HEK293 (cell line): ENCODE data around the gene ZNF33A.
A peak's percentile ranks its signal among the peaks of the same experiment; 100 is the strongest.

Source experiments
- HOXC10 ChIP-seq: sonication (generic); formaldehyde crosslinking; IDR thresholded peaks from 2 replicates; pipeline ENCODE4 v1.8.1; 2023; ENCODE audit warnings: mild to moderate bottlenecking, missing genetic modification reagents
- PRDM2 ChIP-seq: fragments of 450-650 bp; formaldehyde crosslinking; IDR thresholded peaks from 2 replicates; pipeline ENCODE4 v1.5.1; 2016; ENCODE audit warnings: missing biosample characterization, missing genetic modification characterization, borderline replicate concordance
- SCRT2 ChIP-seq: fragments of 450-650 bp; formaldehyde crosslinking; IDR thresholded peaks from 2 replicates; pipeline ENCODE4 v1.5.1; 2016; ENCODE audit warnings: missing biosample characterization, missing genetic modification characterization
- SP3 ChIP-seq: fragments of 450-650 bp; formaldehyde crosslinking; IDR thresholded peaks from 2 replicates; pipeline ENCODE4 v1.5.1; 2016; ENCODE audit warnings: missing biosample characterization, missing genetic modification characterization
- TSHZ1 ChIP-seq: fragments of 450-650 bp; formaldehyde crosslinking; IDR thresholded peaks from 2 replicates; pipeline ENCODE4 v1.5.1; 2016; ENCODE audit warnings: missing biosample characterization, missing genetic modification characterization, borderline replicate concordance
- ZFHX2 ChIP-seq: fragments of 450-650 bp; formaldehyde crosslinking; conservative IDR thresholded peaks from 2 replicates; pipeline ENCODE4 v1.5.1; 2016; ENCODE audit warnings: missing biosample characterization, missing genetic modification characterization
- ZFP37 ChIP-seq: fragments of 450-650 bp; formaldehyde crosslinking; IDR thresholded peaks from 2 replicates; pipeline ENCODE4 v1.5.1; 2016; ENCODE audit warnings: missing biosample characterization, missing genetic modification characterization
- ZIC2 ChIP-seq: fragments of 450-650 bp; formaldehyde crosslinking; IDR thresholded peaks from 2 replicates; pipeline ENCODE4 v1.5.1; 2016; ENCODE audit warnings: missing biosample characterization, missing genetic modification characterization
- ZNF121 ChIP-seq: fragments of 450-650 bp; formaldehyde crosslinking; IDR thresholded peaks from 2 replicates; pipeline ENCODE4 v1.5.1; 2016; ENCODE audit warnings: missing biosample characterization, missing genetic modification characterization
- ZNF140 ChIP-seq: fragments of 450-650 bp; formaldehyde crosslinking; IDR thresholded peaks from 2 replicates; pipeline ENCODE4 v1.5.1; 2016; ENCODE audit warnings: missing biosample characterization, missing genetic modification characterization
- ZNF184 ChIP-seq: fragments of 450-650 bp; IDR thresholded peaks from 2 replicates; pipeline ENCODE4 v1.5.1; 2018; ENCODE audit warnings: missing biosample characterization, mild to moderate bottlenecking, missing genetic modification characterization
- ZNF23 ChIP-seq: fragments of 450-650 bp; formaldehyde crosslinking; IDR thresholded peaks from 2 replicates; pipeline ENCODE4 v1.5.1; 2016; ENCODE audit warnings: missing biosample characterization, missing genetic modification characterization, borderline replicate concordance
- ZNF473 ChIP-seq: fragments of 450-650 bp; formaldehyde crosslinking; IDR thresholded peaks from 2 replicates; pipeline ENCODE4 v1.5.1; 2017; ENCODE audit warnings: missing biosample characterization, missing genetic modification characterization
- ZNF555 ChIP-seq: fragments of 450-650 bp; formaldehyde crosslinking; conservative IDR thresholded peaks from 2 replicates; pipeline ENCODE4 v1.5.1; 2017; ENCODE audit warnings: missing biosample characterization, mild to moderate bottlenecking, missing genetic modification characterization, inconsistent platforms
- ZNF571 ChIP-seq: fragments of 450-650 bp; formaldehyde crosslinking; IDR thresholded peaks from 2 replicates; pipeline ENCODE4 v1.5.0; 2017; ENCODE audit warnings: missing biosample characterization, missing genetic modification characterization
- ZNF624 ChIP-seq: fragments of 450-650 bp; formaldehyde crosslinking; IDR thresholded peaks from 2 replicates; pipeline ENCODE4 v1.5.1; 2017; ENCODE audit warnings: missing biosample characterization, missing genetic modification characterization
- ZNF626 ChIP-seq: fragments of 450-650 bp; sonication (Bioruptor Pico); formaldehyde crosslinking; IDR thresholded peaks from 2 replicates; pipeline ENCODE4 v1.5.1; 2018; ENCODE audit warnings: missing biosample characterization, missing genetic modification characterization, inconsistent platforms
- ZNF654 ChIP-seq: fragments of 450-650 bp; formaldehyde crosslinking; IDR thresholded peaks from 2 replicates; pipeline ENCODE4 v1.5.1; 2016; ENCODE audit warnings: low read depth, missing biosample characterization, missing genetic modification characterization
- ZNF660 ChIP-seq: fragments of 450-650 bp; IDR thresholded peaks from 2 replicates; pipeline ENCODE4 v1.5.1; 2018; ENCODE audit warnings: missing biosample characterization, mild to moderate bottlenecking, missing genetic modification characterization
- ZNF747 ChIP-seq: fragments of 450-650 bp; formaldehyde crosslinking; IDR thresholded peaks from 2 replicates; pipeline ENCODE4 v1.5.1; 2016; ENCODE audit warnings: missing biosample characterization, missing genetic modification characterization
- TF ChIP-seq, protein P1 (sequence below): sonication (generic); formaldehyde crosslinking; IDR thresholded peaks from 2 replicates; pipeline ENCODE4 v1.8.1; 2022; ENCODE audit warnings: mild to moderate bottlenecking, moderate library complexity, missing genetic modification reagents
- TF ChIP-seq, protein P2 (sequence below): fragments of 450-650 bp; formaldehyde crosslinking; IDR thresholded peaks from 2 replicates; pipeline ENCODE4 v1.5.1; 2016; ENCODE audit warnings: missing biosample characterization, missing genetic modification characterization
- TF ChIP-seq, protein P3 (sequence below): fragments of 450-650 bp; formaldehyde crosslinking; IDR thresholded peaks from 2 replicates; pipeline ENCODE4 v1.5.1; 2016; ENCODE audit warnings: missing biosample characterization, missing genetic modification characterization
- TF ChIP-seq, protein P4 (sequence below): fragments of 450-650 bp; formaldehyde crosslinking; IDR thresholded peaks from 2 replicates; pipeline ENCODE4 v1.5.1; 2016; ENCODE audit warnings: missing biosample characterization, missing genetic modification characterization

The ZNF33A gene

DNA sequence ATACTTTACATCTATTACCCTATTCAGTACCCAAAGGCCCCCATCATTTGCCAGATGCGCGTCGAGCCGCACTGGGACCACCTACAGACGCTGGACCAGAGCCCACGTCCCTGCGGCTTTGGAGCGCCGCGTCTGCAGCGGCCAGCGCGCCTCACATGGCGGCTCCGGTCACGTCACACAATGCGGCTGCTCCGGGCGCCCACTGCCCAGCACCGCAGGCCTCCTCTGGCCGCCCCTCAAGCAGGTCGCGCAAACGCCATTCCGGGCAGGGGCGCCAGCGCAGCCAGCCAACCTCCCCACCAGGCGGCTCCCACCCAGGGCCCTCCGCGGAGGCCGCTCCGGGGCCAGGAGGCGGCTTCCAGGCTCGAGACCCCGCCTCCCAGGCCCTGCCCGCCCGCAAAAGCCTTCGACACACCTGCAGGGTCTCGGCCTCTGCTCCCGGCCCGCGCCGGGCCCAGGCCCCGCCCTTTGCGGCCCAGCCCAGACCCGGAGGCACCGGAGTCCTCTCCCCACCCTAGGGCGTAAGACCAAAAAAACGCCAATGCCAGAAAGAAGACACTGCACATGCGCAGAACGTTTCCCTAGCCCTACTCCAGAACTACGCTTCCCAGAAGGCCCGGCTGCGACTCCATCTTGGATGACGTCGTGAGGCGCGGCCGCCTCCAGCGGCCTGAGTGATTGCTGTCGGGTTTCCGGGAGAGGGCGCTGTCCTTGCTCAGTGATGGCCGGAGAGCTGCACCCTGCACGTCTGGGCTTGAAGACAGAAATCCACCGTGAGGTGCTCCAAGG is 34.2 kb upstream of the ZNF33A start, which contains the start of gene ZNF25 (continued):
- TF ChIP-seq ZNF626 (tag by site-specific recombination): no peak
- TF ChIP-seq SP3: peak; percentile 85
- no peak for TF ChIP-seq ZNF747 (tag by site-specific recombination)
- peak; percentile 79 for TF ChIP-seq ZIC2 (tag by site-specific recombination)
- TF ChIP-seq, protein P1, sequence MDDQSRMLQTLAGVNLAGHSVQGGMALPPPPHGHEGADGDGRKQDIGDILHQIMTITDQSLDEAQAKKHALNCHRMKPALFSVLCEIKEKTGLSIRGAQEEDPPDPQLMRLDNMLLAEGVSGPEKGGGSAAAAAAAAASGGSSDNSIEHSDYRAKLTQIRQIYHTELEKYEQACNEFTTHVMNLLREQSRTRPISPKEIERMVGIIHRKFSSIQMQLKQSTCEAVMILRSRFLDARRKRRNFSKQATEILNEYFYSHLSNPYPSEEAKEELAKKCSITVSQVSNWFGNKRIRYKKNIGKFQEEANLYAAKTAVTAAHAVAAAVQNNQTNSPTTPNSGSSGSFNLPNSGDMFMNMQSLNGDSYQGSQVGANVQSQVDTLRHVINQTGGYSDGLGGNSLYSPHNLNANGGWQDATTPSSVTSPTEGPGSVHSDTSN (CRISPR knock-in tag): peak; percentile 67; the same call in 1 of the 2 replicates
- peak; percentile 90 for TF ChIP-seq ZNF121 (tag by site-specific recombination)
- TF ChIP-seq, protein P2, sequence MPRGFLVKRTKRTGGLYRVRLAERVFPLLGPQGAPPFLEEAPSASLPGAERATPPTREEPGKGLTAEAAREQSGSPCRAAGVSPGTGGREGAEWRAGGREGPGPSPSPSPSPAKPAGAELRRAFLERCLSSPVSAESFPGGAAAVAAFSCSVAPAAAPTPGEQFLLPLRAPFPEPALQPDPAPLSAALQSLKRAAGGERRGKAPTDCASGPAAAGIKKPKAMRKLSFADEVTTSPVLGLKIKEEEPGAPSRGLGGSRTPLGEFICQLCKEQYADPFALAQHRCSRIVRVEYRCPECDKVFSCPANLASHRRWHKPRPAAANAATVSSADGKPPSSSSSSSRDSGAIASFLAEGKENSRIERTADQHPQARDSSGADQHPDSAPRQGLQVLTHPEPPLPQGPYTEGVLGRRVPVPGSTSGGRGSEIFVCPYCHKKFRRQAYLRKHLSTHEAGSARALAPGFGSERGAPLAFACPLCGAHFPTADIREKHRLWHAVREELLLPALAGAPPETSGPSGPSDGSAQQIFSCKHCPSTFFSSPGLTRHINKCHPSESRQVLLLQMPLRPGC (tag by site-specific recombination): no peak
- peak; percentile 66; the same call in 1 of the 2 replicates for TF ChIP-seq ZFHX2 (tag by site-specific recombination)
- no peak for TF ChIP-seq ZNF184 (tag by site-specific recombination)
- no peak for TF ChIP-seq ZNF555 (tag by site-specific recombination)
- TF ChIP-seq ZFP37: no peak
- TF ChIP-seq ZNF473 (tag by site-specific recombination): no peak
- TF ChIP-seq ZNF571: no peak
- no peak for TF ChIP-seq SCRT2 (tag by site-specific recombination)
- TF ChIP-seq, protein P3, sequence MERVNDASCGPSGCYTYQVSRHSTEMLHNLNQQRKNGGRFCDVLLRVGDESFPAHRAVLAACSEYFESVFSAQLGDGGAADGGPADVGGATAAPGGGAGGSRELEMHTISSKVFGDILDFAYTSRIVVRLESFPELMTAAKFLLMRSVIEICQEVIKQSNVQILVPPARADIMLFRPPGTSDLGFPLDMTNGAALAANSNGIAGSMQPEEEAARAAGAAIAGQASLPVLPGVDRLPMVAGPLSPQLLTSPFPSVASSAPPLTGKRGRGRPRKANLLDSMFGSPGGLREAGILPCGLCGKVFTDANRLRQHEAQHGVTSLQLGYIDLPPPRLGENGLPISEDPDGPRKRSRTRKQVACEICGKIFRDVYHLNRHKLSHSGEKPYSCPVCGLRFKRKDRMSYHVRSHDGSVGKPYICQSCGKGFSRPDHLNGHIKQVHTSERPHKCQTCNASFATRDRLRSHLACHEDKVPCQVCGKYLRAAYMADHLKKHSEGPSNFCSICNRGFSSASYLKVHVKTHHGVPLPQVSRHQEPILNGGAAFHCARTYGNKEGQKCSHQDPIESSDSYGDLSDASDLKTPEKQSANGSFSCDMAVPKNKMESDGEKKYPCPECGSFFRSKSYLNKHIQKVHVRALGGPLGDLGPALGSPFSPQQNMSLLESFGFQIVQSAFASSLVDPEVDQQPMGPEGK (tag by site-specific recombination): peak; percentile 86
- TF ChIP-seq, protein P4, sequence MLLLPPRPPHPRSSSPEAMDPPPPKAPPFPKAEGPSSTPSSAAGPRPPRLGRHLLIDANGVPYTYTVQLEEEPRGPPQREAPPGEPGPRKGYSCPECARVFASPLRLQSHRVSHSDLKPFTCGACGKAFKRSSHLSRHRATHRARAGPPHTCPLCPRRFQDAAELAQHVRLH (tag by site-specific recombination): no peak
- no peak for TF ChIP-seq ZNF23 (tag by site-specific recombination)
- no peak for TF ChIP-seq ZNF624 (tag by site-specific recombination)
- peak; percentile 61; the same call in 1 of the 2 replicates for TF ChIP-seq ZNF660 (tag by site-specific recombination)
- TF ChIP-seq ZNF140 (tag by site-specific recombination): no peak
- no peak; the same call in 1 of the 2 replicates for TF ChIP-seq TSHZ1 (tag by site-specific recombination)
- no peak for TF ChIP-seq PRDM2 (tag by site-specific recombination)
- TF ChIP-seq HOXC10 (CRISPR knock-in tag): no peak
- peak; percentile 47 for TF ChIP-seq ZNF654 (tag by site-specific recombination)
